Measurements from ENCODE around the gene DPF1.
"Not testable (repeated sequence)": the region's sequence is repeated elsewhere in the genome, so short reads cannot be mapped to it uniquely, and the experiment has no call there.

Gene DPF1

DNA sequence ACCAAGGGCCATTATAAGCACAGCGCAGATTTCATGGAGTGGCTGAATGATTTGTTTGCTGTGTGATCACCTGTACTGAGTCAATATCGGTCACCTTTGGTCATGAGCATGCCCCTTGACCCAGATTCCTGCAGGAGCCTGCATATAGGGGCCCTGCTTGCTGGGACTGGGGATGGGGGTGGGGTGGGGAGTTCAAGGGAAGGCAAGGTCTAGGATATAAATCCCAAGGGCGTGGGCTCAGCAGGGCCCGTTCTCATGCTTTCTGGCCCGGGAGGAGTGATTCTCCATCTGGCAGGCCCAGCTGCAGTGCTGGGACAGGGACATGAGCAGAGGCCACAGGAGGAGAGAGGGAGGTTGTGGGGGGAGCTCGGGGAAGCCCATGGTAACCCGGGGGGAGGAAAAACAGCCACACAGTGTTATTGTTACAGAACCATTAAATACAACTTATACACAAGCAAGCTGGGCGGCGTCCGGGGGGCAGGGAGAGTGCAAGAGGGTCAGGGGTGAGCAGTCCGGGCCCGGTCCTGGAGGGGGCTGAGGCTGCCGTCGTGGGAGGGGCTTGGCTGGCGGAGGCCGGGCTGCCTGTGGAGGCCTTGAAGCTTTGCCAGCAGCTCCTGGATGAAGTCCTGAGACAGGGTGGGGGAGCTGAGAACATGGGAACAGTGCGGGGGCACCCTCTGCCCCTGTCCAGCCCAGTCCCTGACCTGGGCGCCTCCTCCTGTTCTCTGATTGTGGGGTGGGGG is 27.0 kb upstream of the DPF1 start:
- DNase-seq (ENCODE audit: low spot score), result no peak

DNA sequence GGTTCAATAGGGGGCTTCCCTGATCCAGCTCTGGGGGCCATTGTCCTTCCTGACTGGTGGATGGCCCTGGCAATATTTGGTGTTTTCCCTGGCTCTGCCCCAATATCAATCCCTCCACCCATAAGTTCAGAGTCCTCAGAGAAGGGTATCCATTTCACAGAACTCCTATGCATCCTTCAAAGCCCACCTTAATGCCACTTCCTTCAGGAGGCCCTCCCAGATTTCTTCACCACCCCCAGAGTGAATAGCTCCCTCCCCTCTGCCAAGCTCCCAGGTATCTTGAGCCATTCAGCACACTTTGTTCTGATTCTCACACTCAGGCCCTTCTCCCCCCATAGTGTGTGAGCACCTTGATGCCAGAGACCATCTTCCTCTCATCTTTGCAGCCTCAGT is 26.4 kb upstream of the DPF1 start:
- no peak for DNase-seq (ENCODE audit: low spot score)

DNA sequence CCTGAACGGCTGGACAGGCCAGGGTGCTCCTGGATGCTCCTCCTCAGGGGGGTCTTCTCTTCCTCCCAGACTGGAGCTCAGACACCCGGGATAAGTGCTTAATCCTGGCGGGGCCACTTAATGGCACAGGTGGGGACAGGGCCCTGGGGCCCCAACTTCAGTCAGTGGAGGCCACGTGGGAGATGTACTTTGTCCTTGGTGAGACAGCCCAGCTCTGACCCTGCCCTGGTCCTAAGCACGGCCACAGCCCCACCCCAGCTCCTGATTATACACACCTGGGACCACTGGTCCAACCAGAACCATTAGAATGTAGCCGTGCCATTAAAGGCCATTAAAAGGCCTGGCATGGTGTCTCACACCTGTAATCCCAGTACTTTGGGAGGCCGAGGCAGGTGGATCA is 24.4 kb upstream of the DPF1 start:
- DNase-seq (ENCODE audit: low spot score), result no peak

DNA sequence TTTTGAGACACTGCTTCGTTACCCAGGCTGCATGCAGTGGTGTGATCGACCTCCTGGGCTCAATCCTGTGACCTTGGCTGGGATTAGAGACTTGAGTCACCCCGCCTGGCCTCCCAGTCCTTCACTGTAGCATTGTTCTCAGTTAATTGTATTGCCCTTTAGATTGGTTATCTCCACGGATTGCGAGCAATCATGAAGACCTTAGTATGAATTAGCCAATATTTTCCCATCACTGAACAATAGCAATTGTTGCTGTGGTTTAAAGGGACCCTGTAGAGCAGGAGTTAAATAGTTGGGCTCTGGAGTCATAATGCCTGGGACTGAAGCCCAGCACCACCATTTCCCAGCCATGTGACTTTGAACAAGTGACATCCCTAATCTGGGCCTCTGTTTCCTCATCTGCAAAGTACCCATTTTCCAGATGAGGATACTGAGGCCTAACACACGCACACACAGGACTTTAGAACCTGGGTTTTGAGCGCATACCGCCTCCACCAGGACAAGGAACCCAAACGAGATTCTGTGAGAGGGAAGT is 23.8 kb upstream of the DPF1 start:
- no peak for DNase-seq (ENCODE audit: low spot score)

DNA sequence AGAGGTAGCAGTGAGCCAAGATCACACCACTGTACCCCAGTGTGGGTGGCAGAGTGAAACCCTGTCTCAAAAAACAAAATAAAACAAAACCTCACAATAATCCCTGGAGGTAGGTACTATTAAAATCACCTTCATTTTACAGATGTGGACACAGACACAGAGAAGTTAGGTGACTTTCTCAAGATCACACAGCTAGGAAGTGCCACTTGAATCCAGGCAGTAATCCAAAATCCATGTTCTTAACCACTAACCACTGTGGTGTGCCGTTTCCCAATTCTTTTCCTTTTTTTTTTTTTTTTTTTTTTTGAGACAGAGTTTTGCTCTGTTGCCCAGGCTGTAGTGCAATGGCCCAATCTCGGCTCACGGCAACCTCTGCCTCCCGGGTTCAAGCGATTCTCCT is 23.1 kb upstream of the DPF1 start:
- no peak for DNase-seq (ENCODE audit: low spot score)

DNA sequence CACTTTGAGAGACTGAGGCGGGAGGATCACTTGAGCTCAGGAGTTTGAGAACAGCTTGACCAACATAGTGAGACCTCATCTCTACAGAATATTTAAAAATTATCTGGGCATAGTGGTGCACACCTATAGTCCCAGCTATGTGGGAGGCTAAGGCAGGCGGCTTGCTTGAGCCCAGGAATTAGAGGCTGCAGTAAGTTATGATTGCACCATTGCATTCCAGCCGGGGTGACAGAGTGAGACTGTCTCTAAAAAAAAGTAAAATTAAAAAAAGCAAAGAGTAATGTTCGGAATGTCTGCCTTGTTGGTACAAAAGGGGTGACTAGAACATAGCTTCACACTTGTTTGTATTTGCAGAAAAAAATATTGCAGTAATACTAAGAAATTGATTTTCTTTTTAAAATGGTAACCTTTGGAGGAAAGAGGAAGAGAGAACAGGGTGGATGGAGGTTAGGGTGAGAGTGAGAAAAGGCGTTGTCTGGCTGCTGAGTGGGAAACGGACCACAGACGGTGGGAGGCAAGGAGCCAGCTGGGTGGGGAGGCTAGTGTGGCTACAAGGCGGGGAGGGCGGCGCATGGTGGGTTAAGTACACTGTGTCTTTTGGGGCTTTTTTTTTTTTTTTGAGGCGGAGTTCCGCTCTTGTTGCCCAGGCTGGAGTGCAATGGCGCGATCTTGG is 21.9 kb upstream of the DPF1 start:
- DNase-seq (ENCODE audit: low spot score), result no peak

DNA sequence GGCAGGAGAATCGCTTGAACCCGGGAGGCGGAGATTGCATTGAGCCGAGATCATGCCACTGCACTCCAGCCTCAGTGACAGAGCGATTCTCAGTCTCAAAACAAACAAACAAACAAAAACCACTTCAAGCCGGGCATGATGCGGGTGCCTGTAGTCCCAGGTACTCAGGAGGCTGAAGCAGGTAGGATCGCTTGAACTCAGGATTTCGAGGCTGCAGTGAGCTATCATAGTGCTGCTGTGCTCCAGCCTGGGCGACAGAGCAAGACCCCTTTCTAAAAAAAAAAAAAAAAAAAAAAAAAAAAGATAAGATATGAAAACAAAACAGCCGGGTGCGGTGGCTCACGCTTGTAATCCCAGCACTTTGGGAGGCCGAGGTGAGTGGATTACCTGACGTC is 19.3 kb upstream of the DPF1 start:
- no peak for DNase-seq (ENCODE audit: low spot score)

DNA sequence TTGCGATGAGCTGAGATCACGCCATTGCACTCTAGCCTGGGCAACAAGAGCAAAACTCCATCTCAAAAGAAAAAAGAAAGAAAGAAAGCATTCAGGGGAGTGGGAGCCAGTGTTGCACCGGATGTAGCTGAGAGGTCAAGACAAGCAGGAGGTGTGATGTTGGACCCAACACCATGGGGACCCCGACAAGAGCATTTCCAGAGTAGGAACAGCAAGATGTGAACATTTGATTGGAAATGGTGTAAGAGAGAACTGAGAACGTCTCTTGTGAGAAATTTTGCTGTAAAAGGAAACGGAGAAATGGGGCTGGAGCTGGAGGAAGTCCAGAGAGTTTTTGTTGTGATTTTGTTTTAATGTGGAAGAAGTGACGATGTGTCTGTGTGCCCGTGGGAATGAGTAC is 15.8 kb upstream of the DPF1 start:
- no peak for DNase-seq (ENCODE audit: low spot score)

DNA sequence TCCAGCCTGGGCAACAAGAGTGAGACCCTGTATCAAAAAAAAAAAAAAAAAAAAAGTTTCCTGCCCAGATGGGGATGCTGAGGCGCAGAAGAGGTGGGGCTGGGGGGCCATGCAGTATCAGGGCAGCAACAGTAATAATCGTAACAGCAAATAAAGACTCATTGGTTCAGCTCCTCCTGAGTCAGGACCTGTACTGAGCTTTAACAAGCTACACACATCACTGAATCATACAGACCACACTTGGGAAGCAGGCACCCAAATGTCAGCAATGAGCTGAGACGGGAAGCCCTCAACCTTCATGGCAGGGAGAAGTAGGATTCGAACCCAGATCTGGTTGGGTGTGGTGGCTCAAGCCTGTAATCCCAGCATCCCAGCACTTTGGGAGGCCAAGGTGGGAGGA is 10.6 kb upstream of the DPF1 start:
- no peak for DNase-seq (ENCODE audit: low spot score)

DNA sequence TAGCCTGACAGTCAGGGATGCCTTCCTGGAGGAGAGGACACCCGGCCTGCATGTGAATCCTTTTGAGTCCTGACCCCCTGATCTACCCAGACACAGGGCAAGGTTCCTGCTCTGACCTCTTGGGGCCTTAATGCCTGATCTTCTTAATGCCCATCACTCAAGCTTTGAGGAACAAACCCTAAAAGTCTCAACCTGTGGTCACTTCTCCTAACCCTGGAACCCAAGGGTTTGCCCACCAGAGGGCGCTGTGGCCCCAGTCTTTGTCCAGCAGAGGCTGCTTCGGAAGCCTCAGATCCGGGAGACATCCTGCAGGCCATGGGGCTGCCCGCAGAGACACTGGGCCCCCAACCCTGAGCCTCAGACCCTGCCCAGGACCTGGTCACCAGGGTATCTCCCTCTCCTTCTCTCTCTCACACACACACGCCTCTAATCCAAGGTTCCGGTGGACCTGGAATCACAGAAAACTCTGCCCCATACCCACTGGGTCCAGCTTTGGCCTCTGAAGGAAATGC is 9.8 kb upstream of the DPF1 start:
- DNase-seq (ENCODE audit: low spot score), result peak; percentile 90

DNA sequence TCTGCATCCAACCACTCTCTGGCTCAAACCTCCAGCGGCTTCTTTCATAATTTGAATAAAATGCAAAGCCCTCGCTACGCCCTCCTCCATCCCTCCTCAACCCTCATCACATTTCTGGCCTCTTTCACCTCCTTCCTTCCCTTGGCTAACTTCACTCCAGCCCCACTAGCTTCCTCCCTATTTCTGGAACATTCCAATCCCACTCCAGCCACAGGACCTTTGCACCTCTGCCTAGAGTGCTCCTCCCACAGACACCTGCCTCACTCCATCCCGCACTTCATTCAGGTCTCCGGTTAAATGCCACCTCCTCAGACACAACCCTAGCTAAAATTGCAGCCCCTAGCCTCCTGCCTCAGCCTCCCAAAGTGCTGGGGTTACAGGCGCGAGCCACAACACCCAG is 7.9 kb upstream of the DPF1 start:
- no peak for DNase-seq (ENCODE audit: low spot score)

DNA sequence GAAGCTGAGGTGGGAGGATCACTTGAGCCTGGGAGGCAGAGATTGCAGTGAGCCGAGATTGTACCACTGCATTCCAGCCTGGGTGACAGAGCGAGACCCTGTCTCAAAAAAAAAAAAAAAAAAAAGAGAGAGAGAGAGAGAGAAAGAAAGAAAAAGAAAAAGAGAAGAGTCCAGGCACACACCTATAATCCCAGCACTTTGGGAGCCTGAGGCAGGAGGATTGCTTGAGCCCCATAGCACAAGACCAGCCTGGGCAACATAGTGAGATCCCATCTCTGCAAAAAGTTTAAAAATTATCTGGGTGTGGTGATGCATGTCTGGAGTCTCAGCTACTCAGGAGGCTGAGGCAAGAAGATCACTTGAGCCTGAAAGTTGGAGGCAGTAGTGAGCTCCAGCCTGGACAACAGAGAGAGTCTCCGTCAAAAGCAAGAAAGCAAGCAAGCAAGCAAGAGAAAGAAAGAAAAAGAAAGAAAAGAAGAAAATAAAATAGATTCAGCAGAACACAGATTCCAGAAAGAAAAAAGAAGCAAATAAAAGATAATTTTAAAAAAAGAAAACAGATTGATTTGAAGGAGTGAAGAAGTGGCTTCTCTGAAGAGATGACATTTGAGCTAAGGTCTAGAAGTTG is 6.6 kb upstream of the DPF1 start:
- DNase-seq (ENCODE audit: low spot score), result not testable (repeated sequence)

DNA sequence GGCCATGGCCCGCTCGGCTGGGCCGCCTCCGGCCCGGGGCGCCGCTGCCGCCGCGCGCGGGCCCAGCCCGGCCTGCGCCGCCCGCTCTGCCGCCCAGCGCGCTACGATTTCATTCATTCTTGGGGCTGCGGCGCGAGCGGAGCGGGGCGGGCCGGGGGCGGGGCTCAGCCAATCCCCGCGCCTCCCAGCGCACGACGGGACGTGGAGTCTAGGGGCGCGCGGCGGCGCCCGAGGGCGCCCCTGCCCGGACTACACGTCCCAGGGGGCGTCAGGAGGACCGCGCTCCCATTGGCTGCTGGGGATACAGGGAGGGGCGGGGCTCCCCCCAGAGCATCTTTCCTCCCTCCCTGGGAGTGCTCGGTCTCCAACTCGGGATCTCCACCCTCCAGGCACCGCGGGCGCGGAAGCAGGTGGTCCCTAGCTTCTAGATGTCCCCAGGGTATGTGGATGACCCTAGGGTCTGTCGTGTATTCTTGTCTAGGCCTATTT is 5.6 kb upstream of the DPF1 start:
- DNase-seq (ENCODE audit: low spot score), result peak; percentile 87

DNA sequence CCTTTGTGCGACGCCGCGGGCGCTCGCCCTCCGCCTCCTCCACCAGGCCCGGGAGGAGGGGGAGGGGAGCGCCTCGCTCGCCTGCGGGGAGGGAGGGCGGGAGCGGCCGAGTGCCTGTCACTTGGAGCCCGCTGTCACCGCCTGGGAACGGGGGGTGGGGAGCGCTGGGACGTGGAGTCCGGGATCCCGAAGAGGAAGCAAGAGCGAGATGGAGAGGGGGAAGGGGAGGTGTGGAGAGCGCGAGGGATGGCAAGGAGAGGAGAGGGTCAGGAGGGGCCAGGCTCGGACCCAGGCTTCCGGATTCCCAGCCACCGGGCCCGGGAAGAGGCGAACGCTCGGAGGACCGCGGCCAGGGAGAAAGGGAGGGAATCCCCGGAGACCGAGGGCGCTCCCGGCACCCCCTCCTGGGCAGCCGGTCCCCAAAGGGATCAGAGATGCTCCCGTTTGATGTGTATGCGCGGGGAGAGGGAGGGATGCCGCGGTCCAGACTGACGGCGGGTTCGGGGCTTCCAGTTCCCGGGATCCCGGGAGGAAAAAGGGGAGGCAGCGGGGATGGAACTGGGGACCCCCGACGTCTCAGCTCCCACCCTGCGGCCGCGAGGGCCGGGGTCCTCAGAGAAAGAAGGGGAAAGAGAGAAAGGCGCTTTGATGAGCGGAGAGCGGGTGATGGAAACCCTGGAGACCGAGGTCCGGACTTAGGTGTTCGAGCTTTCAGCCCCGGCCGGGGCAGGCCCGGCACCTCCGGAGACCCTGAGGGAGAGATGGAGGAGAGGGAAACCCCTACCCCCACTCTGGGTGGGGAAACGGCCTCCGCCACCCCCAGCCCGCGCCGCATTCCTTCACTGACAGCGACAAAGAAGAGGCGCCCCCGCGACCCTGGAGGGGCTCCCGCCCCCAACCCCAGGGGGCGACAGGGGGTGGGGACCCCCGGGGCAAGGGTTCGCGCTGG is 4.7 kb upstream of the DPF1 start:
- DNase-seq (ENCODE audit: low spot score), result peak; percentile 80

DNA sequence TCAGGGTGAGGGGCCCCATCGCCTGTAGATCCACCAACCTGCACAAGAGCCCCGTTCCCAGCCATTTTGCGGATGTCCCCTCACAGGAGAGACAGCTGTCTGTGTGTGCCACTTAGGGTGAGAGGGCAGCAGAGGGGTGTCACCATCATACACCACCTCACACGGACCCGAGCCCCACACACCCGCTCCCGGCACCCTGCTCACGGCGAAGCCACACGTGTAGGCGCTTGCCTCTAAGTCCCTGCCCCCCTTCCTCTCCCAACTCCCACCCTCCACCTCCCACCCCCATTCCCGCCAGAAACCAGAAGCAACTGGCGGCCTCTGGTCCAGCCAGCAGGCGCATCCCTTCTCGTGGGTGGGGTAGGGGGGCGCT is 4.0 kb upstream of the DPF1 start:
- DNase-seq (ENCODE audit: low spot score), result no peak

DNA sequence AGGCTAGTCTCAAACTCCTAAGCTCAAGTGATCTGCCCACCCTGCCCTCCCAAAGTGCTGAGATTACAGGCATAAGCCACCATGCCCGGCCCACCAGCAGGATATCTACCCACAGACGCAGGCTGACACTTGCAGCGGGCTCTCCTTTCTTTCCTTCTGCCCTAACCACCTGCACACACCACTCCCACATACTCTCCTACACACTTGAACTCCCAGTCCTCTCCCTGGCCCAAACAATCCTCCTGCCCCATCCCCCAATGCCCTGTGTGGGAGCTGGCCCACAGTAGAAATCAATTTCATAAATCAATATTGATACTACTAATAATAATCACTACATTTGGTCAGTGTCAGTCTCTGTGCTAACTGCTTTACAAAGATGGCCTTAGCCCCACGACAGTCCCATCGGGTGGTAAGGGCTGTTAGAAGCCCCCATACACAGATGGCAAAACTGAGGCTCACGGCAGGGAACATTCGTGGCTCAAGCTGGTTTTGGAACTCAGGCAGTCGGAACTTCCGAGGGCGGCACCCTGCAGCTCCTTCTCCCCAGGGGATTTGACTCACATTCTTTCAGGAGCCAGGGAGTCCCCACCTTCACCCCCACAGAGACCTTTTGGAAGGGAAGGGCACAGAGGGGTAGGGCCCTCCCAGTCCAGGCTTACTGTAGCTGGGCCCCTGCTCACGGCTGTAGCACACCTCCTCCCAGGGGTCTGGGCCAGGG is 3.4 kb upstream of the DPF1 start:
- no peak for DNase-seq (ENCODE audit: low spot score)

DNA sequence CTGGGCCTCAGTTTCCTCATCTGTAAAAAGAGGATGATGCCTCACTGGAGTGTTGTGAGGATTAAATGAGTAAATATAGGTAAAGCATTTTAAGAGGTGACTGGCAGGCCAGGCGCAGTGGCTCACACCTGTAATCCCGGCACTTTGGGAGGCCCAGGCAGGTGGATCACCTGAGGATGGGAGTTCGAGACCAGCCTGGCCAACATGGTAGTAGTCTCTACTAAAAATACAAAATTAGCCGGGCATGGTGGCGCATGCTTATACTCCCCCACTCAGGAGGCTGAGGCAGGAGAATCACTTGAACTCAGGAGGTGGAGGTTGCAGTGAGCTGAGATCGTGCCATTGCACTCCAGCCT is 819 bp upstream of the DPF1 start:
- DNase-seq (ENCODE audit: low spot score), result not testable (repeated sequence)

DNA sequence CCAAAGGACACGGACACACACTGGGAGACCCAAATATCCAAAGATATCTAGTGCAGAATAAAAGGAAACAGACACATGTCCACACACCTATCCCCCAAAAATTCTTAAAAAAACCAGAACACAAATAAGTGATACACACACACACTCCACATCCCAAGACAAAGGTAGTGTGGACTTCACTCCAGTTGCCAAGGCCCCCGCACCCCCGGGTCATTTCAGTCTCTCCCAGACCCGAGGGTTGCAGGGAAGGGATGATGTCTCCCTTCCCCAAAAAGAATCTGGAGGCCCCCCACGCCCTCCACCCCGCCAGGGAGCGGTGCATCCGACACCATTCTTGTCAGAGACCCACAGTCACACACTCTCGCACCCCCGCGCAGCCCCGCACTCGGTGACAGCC is 407 bp downstream of the DPF1 start:
- no peak for DNase-seq (ENCODE audit: low spot score)

DNA sequence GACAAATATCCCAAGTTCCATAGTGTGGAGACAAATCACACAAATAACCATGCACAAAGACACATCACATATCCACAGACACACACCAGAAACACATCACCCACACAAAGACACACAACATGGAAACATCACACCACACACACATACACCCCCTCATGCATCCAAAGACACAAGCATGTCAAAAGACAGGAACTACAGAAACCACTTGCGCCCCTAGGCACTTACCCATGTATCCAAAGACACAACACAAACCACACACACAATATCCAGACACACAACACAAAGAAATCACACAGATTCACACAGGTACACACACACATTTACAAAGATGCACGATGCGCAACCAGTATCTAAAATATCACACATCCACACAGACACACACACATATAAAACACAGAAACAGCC is 901 bp downstream of the DPF1 start:
- DNase-seq (ENCODE audit: low spot score), result no peak

DNA sequence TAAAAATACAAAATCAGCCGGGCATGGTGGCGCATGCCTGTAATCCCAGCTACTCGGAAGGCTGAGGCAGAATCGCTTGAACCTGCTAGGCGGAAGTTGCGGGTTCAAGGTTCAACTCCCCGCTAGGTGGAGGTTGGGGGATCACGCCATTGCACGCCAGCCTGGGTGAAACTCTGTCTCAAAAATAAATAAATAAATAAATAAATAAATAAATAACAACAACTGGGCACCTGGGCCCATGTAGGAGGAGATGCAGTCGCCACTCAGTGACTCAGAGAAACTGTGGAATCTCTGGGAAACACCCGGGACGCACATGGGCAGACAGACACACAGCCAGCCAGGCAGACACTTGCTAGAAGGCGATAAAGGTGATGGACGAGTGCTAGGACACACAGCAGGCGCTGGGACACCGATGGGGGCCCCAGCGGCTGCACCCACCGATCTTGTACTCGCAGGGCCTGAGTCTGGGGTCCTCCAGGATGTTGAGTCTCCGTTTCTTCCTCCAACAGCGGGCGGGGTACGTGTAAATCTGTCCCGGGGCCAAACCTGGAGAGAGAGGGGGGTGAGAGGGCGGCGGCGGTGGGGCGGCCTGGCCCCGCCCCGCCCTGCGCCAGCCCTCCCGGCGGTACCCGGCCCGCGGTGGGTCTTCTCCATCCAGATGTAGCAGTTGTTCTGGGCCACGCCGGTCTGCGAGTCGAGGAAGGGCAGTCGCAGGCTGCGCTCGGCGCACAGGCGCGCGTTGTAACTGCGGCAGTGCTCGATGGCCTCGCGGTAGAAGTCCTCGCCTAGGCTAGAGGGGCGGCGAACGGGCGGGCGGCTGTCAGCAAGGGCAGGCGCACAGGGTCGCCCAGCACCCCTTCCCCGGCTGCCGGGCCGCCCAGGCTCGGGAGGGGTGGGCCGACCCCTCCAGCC is 1.8 kb downstream of the DPF1 start:
- no peak for DNase-seq (ENCODE audit: low spot score)

Measured in ecto neural progenitor cell (in vitro differentiated cells).